GM13977 (cell line): Measurements from ENCODE around the gene ATP10A.

Experiments
- DNase-seq: peaks from one replicate; pipeline ENCODE4 v3.0.0; 2012; ENCODE audit warnings: low spot score
- in situ Hi-C: fragments of 300-500 bp; cut with MboI; formaldehyde crosslinking; loops from one replicate; pipeline ENCODE4 v1.12.0; 2022; ENCODE audit warnings: low sequenced_read_pairs, low pct_unique_long_range_greater_than_20kb, mixed read lengths, inconsistent platforms; ENCODE audit not compliant: unreplicated experiment
- TF ChIP-seq, protein P1 (sequence below): IDR thresholded peaks from 2 replicates; pipeline ENCODE4 v1.5.1; 2012; ENCODE audit warnings: mild to moderate bottlenecking, control low read depth; ENCODE audit not compliant: insufficient read depth; ENCODE audit errors: extremely low read depth, missing control alignments

Gene ATP10A

DNA sequence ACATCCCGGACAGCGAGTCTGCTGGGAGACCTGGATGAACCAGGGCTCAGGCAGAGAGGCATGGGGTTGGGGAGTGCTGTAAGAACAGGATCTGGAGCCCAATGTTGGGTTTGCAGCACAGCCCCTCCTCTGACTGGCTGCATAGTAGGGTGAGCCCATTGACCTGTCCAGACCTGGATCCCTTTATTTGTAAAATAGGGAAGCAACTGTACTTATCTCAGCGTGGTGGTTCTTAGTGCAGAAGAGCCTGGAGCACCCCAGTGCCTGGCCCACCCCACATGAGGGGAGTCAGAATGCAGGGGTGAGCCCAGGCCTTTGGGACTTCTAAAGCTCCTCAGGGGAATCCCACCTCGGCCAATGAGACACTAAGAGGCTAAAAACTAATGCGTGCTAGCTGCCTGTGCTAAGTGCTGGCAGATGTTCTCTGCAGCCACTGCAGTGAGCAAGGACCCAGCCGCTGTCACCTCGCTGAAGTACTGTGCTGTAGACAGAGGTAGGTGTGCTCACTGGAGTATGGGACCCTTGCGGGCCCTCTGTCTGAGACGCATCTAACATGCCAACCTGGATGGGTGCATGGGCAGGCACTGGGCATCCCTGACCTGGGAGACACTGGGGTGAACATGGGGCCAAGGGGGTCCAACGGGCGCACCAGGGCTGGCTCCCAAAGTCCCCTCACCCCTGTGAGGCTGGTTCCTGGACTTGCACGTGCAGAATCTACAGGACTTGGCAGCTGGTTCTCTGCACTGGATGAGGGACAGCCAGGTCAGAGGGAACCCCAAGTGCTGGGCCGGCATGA is 95.6 kb downstream of the ATP10A start:
- TF ChIP-seq, protein P1, sequence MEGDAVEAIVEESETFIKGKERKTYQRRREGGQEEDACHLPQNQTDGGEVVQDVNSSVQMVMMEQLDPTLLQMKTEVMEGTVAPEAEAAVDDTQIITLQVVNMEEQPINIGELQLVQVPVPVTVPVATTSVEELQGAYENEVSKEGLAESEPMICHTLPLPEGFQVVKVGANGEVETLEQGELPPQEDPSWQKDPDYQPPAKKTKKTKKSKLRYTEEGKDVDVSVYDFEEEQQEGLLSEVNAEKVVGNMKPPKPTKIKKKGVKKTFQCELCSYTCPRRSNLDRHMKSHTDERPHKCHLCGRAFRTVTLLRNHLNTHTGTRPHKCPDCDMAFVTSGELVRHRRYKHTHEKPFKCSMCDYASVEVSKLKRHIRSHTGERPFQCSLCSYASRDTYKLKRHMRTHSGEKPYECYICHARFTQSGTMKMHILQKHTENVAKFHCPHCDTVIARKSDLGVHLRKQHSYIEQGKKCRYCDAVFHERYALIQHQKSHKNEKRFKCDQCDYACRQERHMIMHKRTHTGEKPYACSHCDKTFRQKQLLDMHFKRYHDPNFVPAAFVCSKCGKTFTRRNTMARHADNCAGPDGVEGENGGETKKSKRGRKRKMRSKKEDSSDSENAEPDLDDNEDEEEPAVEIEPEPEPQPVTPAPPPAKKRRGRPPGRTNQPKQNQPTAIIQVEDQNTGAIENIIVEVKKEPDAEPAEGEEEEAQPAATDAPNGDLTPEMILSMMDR: no peak
- in situ Hi-C loops: no loop called here
- DNase-seq: no peak

DNA sequence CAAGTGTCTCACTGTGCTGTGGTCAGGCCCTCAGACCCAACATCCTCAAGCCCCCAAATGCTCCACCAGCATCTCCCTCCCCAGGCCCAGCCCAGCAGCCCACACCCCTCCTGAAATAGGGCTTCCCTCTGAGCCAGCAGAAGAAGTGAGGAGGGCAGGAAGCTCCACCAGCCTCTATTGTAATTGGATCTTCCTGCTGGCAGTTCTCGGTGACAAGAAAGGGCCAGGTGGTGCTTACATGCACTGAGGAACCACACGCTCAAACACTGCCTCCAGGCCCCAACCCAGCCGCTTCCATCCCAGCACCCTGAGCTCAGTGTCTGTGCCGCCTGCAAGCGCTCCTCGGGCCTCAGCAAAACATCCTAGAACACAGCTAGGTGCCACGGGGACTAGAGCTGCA is 96.7 kb downstream of the ATP10A start:
- no peak for DNase-seq
- TF ChIP-seq, protein P1: no peak
- in situ Hi-C loops: no loop called here

GRCh38 chr15:25764980-25765735 is 98.0 kb downstream of the ATP10A start:
- in situ Hi-C loops: no loop called here

DNA sequence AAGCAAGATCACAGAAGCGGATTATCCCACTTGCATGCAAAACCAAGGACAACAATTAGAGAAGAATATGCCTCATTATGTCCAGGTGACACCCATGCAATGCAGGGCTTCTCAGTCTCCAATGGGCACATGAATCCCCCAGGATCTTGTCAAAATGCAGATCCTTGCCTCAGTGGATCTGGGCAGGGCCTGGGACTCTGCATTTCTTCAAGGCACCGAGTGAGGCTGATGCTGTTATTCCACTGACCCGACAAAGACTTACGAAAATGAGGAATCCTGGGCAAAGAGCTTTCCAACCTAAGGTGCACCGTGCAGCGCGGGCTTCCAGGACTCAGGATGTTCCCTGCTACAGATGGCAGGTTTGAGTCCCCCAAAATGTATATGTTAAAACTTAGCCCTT is 99.2 kb downstream of the ATP10A start:
- TF ChIP-seq, protein P1: no peak
- DNase-seq: no peak
- in situ Hi-C loops: no loop called here

More at GRCh38 chr15:25764980-25765735, 98.0 kb downstream of the ATP10A start:
- DNase-seq: no peak
- TF ChIP-seq, protein P1: no peak

DNA sequence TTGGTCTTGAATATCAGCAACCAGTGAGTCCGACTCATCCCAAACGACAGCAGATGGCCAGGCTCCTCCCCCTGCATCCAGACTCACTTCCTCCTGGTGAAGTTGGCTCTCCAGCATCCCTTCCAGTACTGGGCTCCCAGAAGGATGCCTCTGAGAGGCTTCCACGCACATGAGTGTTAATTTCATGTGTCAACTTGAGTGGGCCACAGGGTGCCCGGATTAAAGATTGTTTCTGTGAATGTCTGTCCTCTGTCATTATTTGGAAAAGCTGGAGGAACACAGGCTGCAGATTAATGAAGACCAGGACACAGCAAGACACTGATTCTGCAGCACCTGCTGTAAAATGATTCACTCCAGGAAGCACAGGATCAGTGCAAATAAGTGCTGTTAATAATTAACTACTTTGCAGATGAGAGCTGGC is 99.8 kb downstream of the ATP10A start:
- DNase-seq: no peak
- in situ Hi-C loops: no loop called here
- TF ChIP-seq, protein P1: no peak

DNA sequence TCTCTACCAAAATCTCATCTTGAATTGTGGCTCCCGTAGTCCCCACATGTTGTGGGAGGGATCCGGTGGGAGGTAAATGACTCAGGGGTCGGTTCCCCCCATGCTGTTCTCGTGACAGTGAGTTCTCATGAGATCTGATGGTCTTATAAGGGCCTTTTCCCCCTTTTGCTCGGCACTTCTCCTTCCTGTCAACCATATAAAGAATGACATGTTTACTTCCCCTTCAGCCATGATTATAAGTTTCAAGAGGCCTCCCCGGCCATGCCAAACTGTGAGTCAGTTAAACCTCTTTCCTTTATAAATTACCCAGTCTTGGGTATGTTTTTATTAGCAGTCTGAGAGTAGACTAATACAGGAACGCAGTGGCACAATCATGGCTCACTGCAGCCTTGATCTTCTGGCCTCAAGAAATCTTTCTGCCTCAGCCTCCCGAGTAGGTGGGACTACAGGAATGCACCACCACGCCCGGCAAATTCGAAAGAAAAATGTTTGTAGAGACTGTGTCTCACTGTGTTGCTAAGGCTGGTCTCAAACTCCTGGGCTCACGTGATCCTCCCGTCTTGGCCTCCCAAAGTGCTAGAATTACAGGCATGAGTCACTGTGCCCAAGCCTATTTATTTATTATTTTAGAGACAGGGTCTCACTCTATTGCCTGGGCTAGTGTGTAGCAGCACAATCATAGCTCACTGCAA is 101.0 kb downstream of the ATP10A start:
- TF ChIP-seq, protein P1: no peak
- DNase-seq: no peak
- in situ Hi-C loops: no loop called here
